ENCODE data around the gene OR13C9.
A peak's percentile ranks its signal among the peaks of the same experiment; 100 is the strongest.
"Not testable (repeated sequence)": the region's sequence is repeated elsewhere in the genome, so short reads cannot be mapped to it uniquely, and the experiment has no call there.

Gene OR13C9

DNA sequence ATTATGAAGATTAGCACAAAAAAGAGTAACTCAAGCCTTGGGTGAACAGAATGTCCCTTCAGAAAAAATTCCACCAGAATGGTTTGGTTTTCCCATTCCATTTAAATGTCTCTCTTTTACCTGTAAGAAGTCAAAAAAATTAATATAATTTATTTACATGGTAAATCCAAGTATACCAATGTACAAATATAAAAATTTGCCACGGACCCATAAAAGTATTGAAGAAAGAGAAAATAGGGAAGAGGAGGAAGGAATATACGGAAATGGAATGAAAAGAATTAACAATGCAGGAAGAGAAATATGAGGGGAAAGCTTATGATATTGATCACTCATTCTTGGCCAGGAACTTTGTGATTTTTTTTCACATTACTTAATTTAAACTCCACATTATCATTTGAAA lies at the start of gene OR13C9:
Gene OR13C9 (minus strand): TSS at position 101 of the 400 bp plus-strand sequence. CDS start 0 bp downstream, at position 101.
- no peak for DNase-seq

GRCh38 chr9:104658496-104659195 lies 40.6 kb upstream of the OR13C9 start:
- DNase-seq, result no peak

DNA sequence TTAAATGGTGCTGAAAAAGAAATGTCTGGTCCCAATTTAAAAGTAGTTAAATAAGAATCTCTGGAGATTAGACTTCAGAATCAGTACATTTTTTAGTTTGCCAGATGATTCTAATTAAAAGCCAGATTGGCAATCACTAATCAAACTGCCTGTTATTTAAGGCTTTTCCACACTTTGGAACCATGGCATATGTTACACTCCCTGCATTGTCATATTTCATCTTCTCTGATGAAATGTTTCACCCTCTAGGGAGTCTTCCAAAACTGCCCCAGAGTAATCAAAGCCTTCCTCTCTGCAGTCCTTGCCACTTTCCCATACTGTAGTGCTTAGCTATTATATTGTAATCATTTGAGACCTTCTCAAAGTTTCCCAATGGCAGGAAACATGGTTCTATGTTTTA lies 17.5 kb upstream of the OR13C9 start:
- DNase-seq, result no peak

DNA sequence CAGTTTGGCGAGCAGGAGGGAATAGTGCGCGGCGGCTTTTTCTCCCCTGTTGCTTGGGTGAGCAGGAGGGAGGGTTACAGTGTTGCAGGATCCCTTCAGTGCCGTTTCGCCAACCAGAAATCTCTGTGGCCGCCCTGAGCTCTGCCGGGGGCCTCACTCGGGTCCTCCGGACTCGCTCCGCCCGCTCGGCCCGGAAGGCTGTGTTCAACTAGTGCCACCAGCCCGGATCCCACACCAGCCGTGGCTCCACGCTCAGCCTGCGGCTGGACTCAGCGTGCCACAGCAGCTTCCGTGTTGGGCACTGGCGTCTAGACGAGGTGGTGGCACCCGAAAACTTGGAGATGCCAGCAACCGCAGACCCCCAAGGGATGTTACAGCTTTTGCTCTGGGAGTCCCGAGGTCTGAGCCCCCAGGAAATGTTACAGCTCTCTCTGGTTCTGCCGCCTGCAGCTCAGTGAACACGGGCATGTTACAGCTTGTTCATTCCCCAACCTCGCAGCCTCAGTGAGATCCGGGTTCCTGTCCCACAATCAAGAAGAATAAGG lies 16.0 kb upstream of the OR13C9 start:
- DNase-seq, result no peak

DNA sequence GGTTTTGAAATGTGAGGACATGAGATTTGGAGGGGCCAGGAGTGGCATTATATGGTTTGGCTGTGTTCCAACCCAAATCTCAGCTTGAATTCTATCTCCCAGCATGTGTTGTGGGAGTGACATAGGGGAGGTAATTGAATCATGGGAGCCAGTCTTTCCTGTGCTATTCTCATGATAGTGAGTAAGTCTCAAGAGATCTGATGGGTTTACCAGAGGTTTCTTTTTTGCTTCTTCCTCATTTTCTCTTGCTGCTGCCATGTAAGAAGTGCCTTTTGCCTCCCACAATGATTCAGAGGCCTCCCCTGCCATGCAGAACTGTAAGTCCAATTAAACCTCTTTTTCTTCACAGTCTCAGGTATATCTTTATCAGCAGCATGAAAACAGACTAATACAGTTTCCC lies 8.0 kb upstream of the OR13C9 start:
- DNase-seq, result not testable (repeated sequence)

- DNase-seq, result no peak
Observed at GRCh38 chr9:104617418-104617817, 586 bp downstream of the OR13C9 start.

DNA sequence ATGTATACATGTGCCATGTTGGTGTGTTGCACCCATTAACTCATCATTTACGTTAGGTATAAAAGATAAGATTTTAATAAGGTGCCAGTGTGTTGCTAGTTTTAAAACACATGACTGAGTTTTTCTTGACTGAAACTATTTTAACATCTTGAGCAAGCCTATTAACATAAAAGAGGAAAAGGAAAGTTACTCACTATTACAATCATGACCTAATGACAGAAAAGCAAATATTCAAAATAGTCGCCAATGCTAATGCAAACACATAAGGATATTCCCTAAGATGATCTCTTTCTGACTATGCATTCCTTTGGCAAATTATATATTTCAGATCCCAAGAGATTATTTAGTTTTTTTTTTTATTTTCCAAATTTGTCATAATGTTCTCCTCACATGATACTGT lies 6.8 kb downstream of the OR13C9 start:
- DNase-seq, result no peak

GRCh38 chr9:104608336-104608735 lies 9.7 kb downstream of the OR13C9 start:
- DNase-seq, result peak in 1 of 3 experiments; percentile 18

DNA sequence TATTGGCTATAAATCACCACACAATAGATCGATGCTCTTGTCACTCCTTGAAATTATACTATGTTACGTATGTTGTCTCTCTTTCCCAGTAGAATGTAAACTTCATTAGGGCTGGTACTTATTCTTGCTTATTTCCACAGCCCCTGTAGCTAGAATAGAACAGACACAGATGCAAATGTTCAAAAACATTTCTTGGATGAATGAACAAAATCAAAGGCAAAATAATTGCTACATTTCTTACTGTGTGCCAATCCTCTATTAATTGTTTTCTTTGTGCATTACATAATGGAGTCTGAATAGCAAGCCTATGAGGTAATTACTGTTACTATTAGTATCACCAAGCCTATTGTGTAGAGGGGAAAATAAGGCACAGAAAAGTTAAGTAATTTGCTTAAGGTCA lies 11.9 kb downstream of the OR13C9 start:
- DNase-seq, result peak in 2 of 3 experiments; percentile 73 to 97

- not testable (repeated sequence) for DNase-seq
Observed at GRCh38 chr9:104605527-104605926, 12.5 kb downstream of the OR13C9 start, which contains the start of gene OR13C2. TSS of gene OR13C2 (minus strand) at chr9:104605627. CDS start at chr9:104605627, 0 bp downstream.

- DNase-seq, result peak in 1 of 3 experiments; percentile 40
Observed at GRCh38 chr9:104604801-104605200, 13.2 kb downstream of the OR13C9 start.

GRCh38 chr9:104599313-104599712 lies 18.7 kb downstream of the OR13C9 start, which contains the start of gene OR13C5:
TSS of gene OR13C5 (minus strand) at chr9:104599413. CDS start at chr9:104599413, 0 bp downstream.
- DNase-seq, result not testable (repeated sequence)

DNA sequence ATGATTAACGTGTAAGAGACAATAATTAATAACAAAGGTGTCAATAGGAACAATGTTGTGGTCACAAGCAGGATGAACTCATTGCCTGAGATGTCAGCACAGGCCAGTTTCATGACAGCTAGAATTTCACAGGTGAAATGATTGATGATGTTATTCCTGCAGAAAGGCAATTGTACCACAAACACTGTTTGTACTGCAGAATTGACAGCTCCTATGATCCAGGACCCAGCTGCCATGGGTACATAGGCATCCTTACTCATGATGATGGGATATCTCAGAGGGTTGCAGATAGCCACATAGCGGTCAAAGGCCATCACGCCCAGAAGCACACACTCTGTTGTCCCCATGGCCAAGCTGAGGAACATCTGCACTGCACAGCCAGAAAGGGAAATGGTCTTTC lies 19.3 kb downstream of the OR13C9 start:
- not testable (repeated sequence) for DNase-seq

DNA sequence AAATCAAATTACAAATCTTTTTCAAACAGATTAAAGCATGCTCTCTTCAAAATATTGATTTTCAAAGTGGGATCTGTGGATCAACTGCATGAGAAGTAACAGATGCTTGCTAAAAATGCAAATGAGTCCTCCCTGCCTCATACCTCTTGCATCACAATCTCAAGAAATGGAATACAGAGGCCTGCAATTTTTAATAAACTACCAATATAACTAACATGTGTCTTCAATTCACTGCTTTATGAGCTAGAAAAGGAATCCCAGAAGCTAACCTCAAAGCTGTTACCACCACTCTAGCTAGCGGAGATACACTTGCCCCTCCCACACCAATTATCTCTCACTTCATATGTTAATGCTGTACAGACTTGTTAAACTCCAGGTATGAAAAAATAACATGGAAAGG lies 28.4 kb downstream of the OR13C9 start:
- no peak for DNase-seq

GRCh38 chr9:104586496-104587180 lies 31.4 kb downstream of the OR13C9 start:
- no peak for DNase-seq

DNA sequence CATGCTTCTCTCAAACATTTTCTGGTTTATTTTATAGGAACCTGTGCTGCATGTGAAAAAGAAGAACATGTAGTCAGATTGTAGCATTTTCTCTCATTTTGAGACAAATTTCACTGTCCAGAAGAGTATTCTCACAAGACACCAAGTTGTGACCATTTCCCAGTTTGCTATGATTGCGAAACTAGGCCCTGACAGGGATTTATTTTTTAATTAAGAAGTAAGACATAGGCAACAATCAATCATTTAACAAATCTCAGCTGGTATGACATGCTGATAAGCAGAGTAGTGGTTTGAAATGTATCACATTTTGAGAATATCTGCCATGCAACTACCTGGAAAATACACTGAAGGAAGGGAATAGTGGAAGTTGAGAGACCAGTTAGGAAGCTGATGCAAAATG lies 37.4 kb downstream of the OR13C9 start:
- no peak for DNase-seq

DNA sequence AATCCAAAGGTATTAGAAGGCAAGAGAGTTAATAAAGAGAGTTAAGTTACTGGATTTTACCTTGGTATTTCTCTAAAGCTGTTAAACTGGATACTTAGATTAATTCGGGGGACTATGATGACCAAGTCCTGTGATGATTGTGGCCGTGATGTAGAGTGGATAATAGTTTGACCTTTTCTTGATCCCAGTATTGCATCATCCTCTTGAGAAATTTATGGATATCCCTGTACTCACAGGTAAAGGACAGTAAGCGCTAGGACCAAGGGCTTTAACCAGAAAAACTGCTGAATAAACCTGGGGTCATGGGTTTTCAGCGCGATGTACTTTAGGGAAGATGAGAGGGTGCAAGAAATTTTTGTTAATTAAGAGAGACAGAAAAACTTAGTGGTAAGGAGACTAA lies 40.7 kb downstream of the OR13C9 start:
- DNase-seq, result no peak

- DNase-seq, result no peak
Observed at GRCh38 chr9:104575456-104575855, 42.5 kb downstream of the OR13C9 start.

DNA sequence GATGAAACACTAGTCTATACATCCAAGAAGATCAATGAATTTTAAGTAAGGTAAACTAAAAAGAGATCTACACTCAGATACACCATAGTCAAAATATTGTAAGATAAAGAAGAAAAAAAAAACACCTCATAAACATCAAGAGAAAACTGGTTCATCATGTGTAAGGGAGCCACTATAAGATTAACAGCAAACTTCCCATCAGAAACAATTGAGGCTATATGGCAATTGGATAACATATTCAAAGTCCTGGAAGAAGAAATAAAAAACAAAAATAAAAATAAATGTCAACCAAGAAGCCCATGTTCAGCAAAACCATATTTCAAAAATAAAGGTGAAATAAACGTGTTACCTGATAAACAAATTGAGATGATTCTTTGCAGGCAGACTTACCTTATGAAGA lies 45.4 kb downstream of the OR13C9 start:
- DNase-seq, result no peak

DNA sequence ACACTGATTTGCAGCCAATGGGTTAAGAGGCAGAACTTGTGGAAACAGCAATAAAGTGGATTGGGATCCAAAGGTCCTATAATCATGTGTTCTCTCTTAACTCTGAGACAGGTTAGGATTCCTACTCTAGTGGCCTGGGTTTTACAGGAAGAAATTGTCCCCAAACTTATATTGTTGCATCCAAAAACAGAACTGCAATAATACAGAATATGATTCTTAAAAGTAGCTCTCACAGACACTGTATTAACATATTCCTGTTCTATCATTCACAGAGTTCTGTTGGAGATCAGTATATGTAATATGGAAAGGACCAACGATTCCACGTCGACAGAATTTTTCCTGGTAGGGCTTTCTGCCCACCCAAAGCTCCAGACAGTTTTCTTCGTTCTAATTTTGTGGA lies 49.1 kb downstream of the OR13C9 start, which contains the start of gene OR13C8:
Gene OR13C8 (plus strand): TSS at position 301 of the 400 bp plus-strand sequence. CDS start 0 bp downstream, at position 301.
- no peak for DNase-seq
